ENCODE results near the gene MX2. TPM values are rescaled to one million over a fixed set of nuclear protein-coding genes. Genes with fewer than 3 reads are reported as not detected.

MX2 gene
- polyA plus RNA-seq, 1 donor from 2014 or later, result not detected

DNA sequence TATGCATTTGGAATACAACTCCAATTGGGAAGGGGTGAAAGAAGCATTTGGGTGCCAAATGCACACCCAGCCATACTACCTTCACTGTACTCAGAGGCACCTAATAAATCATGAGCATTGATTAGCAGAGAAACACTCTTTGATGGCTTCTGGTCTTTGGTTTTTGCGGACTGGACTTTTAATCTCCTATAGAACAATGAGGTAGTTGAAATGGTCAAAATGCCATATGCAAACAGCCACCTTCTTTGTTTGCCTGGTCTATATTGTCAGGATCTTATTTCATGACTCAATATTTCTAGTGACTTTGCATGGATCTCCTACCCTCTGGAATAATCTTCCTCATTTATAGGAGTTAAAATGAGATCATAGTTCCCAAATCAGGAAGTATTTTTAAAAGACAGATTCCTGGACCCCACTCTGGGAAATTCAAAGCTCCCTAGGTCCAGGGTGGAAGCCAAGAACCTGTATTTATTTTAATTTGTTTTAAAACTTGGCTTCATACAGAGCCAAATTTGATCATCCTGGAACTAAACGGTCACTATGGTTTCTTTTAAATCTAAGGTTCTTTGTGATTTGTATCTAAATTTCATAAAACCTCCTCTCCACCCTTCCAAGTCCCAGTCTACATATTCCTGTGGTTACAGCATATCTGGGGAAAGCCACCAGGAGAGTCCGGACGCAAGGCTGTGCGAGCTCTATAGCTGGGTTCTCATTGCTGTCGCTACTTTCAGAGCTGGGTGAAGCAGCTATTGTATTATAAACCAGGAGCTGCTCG is 36.5 kb upstream of the MX2 start:
- H3K4me2 ChIP-seq (ENCODE audit: low read length), result no peak overlapping the region
- no peak overlapping the region for H3K4me3 ChIP-seq (ENCODE audit: low read length)
- no peak overlapping the region for H3K27ac ChIP-seq (ENCODE audit: low read length)
- TF ChIP-seq EP300 (conservative IDR thresholded peaks at IDR 0.05; ENCODE audit: poor library complexity, severe bottlenecking) (no peak), MXI1 (conservative IDR thresholded peaks at IDR 0.05; ENCODE audit: poor library complexity, severe bottlenecking) (no peak), POLR2AphosphoS5 (IDR thresholded peaks at IDR 0.05) (no peak), RAD21 (conservative IDR thresholded peaks at IDR 0.05) (no peak), SMC3 (conservative IDR thresholded peaks at IDR 0.05; ENCODE audit: poor library complexity) (no peak), TAF1 (IDR thresholded peaks at IDR 0.05; ENCODE audit: low read depth) (no peak), EZH2 (IDR thresholded peaks at IDR 0.05; ENCODE audit: borderline replicate concordance, insufficient read depth, low read length, poor library complexity, severe bottlenecking) (no peak)
- TF ChIP-seq, protein P1, sequence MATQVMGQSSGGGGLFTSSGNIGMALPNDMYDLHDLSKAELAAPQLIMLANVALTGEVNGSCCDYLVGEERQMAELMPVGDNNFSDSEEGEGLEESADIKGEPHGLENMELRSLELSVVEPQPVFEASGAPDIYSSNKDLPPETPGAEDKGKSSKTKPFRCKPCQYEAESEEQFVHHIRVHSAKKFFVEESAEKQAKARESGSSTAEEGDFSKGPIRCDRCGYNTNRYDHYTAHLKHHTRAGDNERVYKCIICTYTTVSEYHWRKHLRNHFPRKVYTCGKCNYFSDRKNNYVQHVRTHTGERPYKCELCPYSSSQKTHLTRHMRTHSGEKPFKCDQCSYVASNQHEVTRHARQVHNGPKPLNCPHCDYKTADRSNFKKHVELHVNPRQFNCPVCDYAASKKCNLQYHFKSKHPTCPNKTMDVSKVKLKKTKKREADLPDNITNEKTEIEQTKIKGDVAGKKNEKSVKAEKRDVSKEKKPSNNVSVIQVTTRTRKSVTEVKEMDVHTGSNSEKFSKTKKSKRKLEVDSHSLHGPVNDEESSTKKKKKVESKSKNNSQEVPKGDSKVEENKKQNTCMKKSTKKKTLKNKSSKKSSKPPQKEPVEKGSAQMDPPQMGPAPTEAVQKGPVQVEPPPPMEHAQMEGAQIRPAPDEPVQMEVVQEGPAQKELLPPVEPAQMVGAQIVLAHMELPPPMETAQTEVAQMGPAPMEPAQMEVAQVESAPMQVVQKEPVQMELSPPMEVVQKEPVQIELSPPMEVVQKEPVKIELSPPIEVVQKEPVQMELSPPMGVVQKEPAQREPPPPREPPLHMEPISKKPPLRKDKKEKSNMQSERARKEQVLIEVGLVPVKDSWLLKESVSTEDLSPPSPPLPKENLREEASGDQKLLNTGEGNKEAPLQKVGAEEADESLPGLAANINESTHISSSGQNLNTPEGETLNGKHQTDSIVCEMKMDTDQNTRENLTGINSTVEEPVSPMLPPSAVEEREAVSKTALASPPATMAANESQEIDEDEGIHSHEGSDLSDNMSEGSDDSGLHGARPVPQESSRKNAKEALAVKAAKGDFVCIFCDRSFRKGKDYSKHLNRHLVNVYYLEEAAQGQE (IDR thresholded peaks at IDR 0.05; ENCODE audit: borderline replicate concordance), result no peak
- TF ChIP-seq, protein P2, sequence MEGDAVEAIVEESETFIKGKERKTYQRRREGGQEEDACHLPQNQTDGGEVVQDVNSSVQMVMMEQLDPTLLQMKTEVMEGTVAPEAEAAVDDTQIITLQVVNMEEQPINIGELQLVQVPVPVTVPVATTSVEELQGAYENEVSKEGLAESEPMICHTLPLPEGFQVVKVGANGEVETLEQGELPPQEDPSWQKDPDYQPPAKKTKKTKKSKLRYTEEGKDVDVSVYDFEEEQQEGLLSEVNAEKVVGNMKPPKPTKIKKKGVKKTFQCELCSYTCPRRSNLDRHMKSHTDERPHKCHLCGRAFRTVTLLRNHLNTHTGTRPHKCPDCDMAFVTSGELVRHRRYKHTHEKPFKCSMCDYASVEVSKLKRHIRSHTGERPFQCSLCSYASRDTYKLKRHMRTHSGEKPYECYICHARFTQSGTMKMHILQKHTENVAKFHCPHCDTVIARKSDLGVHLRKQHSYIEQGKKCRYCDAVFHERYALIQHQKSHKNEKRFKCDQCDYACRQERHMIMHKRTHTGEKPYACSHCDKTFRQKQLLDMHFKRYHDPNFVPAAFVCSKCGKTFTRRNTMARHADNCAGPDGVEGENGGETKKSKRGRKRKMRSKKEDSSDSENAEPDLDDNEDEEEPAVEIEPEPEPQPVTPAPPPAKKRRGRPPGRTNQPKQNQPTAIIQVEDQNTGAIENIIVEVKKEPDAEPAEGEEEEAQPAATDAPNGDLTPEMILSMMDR (IDR thresholded peaks at IDR 0.05; ENCODE audit: poor library complexity, severe bottlenecking), result no peak
- no peaks in the 10 kb centered on the region for H3K36me3 ChIP-seq (ENCODE audit: insufficient read depth, low read length)
- H3K9me2 ChIP-seq (ENCODE audit: insufficient read depth, low read length), result no peaks in the 10 kb centered on the region
- no peaks in the 10 kb centered on the region for H3K27me3 ChIP-seq (ENCODE audit: insufficient read depth, low read depth, low read length)
- no peaks in the 10 kb centered on the region for H3K9me3 ChIP-seq (ENCODE audit: low read length)
- H3F3A ChIP-seq (ENCODE audit: insufficient read depth, low read length, poor library complexity, severe bottlenecking), result no peaks in the 10 kb centered on the region
- no peaks in the 10 kb centered on the region for H4K20me1 ChIP-seq (ENCODE audit: insufficient read depth)
- H2AFZ ChIP-seq (ENCODE audit: low read depth, low read length), result no peak overlapping the region
- H3K9ac ChIP-seq (ENCODE audit: low read length), result no peak overlapping the region
- no peaks in the 10 kb centered on the region for H3K79me2 ChIP-seq (replicated peaks; ENCODE audit: insufficient read depth, low read length)

DNA sequence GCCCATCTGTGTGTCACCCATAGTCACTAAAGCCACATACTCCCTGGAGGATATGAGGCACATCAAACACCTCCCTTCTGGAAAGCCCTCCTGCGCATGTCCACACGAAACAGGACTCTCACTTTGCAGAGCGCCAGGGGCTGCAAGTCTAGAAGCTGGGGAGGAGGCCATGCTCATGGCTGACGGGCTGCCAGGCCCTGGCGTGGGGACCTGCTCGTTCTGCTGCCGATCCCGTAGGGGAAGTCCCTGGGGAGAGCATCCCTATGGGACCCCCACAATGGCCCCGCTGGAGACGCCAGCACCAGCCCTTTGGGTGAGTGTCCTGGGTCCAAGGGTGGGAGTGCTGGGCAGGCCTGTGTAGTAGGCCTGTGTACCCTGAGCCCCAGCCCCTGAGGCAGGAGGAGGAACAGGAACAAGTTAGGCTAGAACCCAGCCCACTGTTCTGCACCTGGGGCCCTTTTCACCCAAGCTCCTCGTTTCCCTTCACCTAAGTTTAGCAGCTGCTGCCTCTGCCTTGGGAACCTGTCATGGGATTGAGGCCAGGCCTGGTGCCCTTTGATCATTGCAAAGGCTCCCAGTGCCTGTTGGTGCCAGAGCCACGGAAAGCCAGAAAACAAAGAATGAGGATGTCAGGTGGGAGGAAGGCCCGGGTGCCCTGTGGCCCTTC is 35.3 kb upstream of the MX2 start:
- Histone ChIP-seq H2AFZ (ENCODE audit: low read depth, low read length) (no peak overlapping the region), H3K4me3 (ENCODE audit: low read length) (no peak overlapping the region), H3K9me3 (ENCODE audit: low read length) (no peaks in the 10 kb centered on the region), H3K27ac (ENCODE audit: low read length) (no peak overlapping the region), H3K4me2 (ENCODE audit: low read length) (no peak overlapping the region), H3K79me2 (replicated peaks; ENCODE audit: insufficient read depth, low read length) (no peaks in the 10 kb centered on the region), H3K36me3 (ENCODE audit: insufficient read depth, low read length) (no peaks in the 10 kb centered on the region), H4K20me1 (ENCODE audit: insufficient read depth) (no peaks in the 10 kb centered on the region), H3K9ac (ENCODE audit: low read length) (no peak overlapping the region), H3K9me2 (ENCODE audit: insufficient read depth, low read length) (no peaks in the 10 kb centered on the region), H3F3A (ENCODE audit: insufficient read depth, low read length, poor library complexity, severe bottlenecking) (no peaks in the 10 kb centered on the region), H3K27me3 (ENCODE audit: insufficient read depth, low read depth, low read length) (no peaks in the 10 kb centered on the region)
- TF ChIP-seq EZH2 (IDR thresholded peaks at IDR 0.05; ENCODE audit: borderline replicate concordance, insufficient read depth, low read length, poor library complexity, severe bottlenecking), result no peak
- TF ChIP-seq EP300 (conservative IDR thresholded peaks at IDR 0.05; ENCODE audit: poor library complexity, severe bottlenecking), result no peak
- TF ChIP-seq RAD21 (conservative IDR thresholded peaks at IDR 0.05), result no peak
- no peak for TF ChIP-seq MXI1 (conservative IDR thresholded peaks at IDR 0.05; ENCODE audit: poor library complexity, severe bottlenecking)
- TF ChIP-seq, protein P2 (IDR thresholded peaks at IDR 0.05; ENCODE audit: poor library complexity, severe bottlenecking), result no peak
- TF ChIP-seq SMC3 (conservative IDR thresholded peaks at IDR 0.05; ENCODE audit: poor library complexity), result no peak
- no peak for TF ChIP-seq POLR2AphosphoS5 (IDR thresholded peaks at IDR 0.05)
- no peak for TF ChIP-seq TAF1 (IDR thresholded peaks at IDR 0.05; ENCODE audit: low read depth)
- TF ChIP-seq, protein P1 (IDR thresholded peaks at IDR 0.05; ENCODE audit: borderline replicate concordance), result no peak

Measured in neural cell (in vitro differentiated cells).